ENCODE results near the gene STK17A.
A peak's percentile ranks its signal among the peaks of the same experiment; 100 is the strongest.
"Not testable (repeated sequence)": the region's sequence is repeated elsewhere in the genome, so short reads cannot be mapped to it uniquely, and the experiment has no call there.

Gene STK17A

DNA sequence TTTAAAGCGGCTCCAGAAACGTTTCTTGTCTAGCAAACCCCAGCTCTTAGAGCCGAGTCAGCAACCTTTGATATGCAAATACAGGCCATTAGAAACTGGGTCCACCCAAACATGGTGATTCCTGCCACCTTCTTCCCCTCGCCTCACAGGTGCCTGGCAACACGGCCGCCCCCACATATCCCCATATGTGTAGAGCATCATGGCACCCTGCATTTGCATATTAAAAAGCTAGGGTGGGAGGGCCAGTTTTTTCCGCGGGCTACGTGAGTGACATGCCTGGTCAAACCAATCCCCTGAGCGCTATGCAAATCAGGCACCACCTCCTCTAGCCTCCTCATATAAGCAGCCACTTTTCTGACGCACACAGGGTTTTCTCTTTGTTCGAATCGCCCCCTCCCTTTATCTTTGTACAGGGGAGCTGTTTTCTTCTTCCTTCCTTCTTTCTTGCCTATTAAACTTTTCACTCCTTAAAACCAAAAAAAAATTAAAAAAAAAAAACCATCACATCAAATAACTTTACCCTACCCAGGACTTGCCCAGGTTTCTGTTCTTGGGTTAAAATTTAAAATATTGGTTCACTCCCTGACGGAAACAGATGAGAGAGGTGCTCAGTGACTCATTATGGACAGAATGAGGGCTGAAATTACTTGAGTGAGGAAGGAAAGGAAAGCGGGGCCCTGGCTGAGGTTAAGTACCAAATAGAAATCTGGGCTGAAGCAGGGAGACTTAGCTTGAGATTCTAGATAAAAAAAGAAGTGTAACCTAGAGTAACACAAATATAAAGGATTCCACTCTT, 86.6 kb downstream of the STK17A start:
- ChIA-PET POLR2A (no interaction called here), CTCF (interaction anchor here (0.6 to 1.6 kb wide), 5 partner anchors 9 to 411 kb away, joined by 3 to 5 read pairs (median 3); partner anchors contain the start of gene STK17A)
- no peak for DNase-seq (ENCODE audit: low read depth, low spot score)
- no peak overlapping the region for H3K4me3 ChIP-seq (ENCODE audit: low read depth, low read length)
- TF ChIP-seq, protein P1, sequence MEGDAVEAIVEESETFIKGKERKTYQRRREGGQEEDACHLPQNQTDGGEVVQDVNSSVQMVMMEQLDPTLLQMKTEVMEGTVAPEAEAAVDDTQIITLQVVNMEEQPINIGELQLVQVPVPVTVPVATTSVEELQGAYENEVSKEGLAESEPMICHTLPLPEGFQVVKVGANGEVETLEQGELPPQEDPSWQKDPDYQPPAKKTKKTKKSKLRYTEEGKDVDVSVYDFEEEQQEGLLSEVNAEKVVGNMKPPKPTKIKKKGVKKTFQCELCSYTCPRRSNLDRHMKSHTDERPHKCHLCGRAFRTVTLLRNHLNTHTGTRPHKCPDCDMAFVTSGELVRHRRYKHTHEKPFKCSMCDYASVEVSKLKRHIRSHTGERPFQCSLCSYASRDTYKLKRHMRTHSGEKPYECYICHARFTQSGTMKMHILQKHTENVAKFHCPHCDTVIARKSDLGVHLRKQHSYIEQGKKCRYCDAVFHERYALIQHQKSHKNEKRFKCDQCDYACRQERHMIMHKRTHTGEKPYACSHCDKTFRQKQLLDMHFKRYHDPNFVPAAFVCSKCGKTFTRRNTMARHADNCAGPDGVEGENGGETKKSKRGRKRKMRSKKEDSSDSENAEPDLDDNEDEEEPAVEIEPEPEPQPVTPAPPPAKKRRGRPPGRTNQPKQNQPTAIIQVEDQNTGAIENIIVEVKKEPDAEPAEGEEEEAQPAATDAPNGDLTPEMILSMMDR (IDR thresholded peaks at IDR 0.05; ENCODE audit: insufficient read depth, low read length, missing control alignments) = no peak

DNA sequence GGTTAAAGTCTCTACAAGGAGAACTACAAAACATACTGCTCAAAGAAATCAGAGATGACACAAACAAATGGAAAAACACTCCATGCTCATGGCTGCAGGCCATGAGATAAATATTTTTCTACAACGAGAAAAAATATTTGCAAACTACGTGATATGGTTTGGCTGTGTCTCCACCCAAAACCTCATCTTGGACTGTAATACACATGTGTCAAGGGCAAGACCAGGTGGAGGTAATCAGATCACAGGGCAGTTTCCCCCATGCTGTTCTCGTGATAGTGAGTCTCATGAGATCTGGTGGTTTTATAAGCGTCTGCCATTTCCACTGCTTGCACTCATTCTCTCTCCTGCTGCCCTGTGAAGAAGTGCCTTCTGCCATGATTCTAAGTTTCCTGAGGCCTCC, 88.6 kb downstream of the STK17A start:
- ChIA-PET CTCF (interaction anchor here (3.0 kb wide), 1 partner anchor 89 kb away, joined by 9 read pairs; the partner anchor contains the start of gene STK17A), POLR2A (no interaction called here)
- H3K4me3 ChIP-seq (ENCODE audit: low read depth, low read length) = no peak overlapping the region
- TF ChIP-seq, protein P1 (IDR thresholded peaks at IDR 0.05; ENCODE audit: insufficient read depth, low read length, missing control alignments) = no peak
- DNase-seq (ENCODE audit: low read depth, low spot score) = no peak

DNA sequence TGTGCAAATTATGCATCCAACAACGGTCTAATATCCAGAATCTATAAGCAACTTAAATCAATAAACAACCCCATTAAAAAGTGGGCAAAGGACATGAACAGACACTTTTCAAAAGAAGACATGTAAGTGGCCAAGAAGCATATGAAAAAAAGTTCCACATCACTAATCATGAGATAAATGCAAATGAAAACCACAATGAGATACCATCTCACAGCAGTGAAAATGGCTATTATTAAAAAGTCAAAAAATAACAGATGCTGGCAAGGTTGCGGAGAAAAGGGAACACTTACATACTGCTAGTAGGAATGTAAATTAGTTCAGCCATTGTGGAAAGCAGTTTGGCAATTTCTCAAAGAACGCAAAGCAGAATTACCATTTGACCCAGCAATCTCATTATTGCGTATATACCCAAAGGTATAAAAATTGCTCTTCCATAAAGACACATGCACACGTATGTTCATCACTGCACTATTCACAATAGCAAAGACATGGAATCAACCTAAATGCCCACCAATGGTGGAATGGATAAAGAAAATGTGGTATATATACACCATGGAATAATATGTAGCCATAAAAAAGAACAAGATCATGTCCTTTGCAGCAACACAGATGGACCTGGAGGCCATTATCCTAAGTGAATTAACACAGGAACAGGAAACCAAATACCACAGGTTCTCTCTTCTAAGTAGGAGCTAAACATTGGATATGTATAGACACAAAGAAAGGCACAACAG, 90.5 kb downstream of the STK17A start:
- DNase-seq (ENCODE audit: low read depth, low spot score); H3K4me3 ChIP-seq (ENCODE audit: low read depth, low read length); POLR2A ChIA-PET: not testable (repeated sequence)
- CTCF ChIA-PET = interaction anchor here (1.2 kb wide), 2 partner anchors 27 to 91 kb away, joined by 3 to 9 read pairs; partner anchors contain the start of gene STK17A

DNA sequence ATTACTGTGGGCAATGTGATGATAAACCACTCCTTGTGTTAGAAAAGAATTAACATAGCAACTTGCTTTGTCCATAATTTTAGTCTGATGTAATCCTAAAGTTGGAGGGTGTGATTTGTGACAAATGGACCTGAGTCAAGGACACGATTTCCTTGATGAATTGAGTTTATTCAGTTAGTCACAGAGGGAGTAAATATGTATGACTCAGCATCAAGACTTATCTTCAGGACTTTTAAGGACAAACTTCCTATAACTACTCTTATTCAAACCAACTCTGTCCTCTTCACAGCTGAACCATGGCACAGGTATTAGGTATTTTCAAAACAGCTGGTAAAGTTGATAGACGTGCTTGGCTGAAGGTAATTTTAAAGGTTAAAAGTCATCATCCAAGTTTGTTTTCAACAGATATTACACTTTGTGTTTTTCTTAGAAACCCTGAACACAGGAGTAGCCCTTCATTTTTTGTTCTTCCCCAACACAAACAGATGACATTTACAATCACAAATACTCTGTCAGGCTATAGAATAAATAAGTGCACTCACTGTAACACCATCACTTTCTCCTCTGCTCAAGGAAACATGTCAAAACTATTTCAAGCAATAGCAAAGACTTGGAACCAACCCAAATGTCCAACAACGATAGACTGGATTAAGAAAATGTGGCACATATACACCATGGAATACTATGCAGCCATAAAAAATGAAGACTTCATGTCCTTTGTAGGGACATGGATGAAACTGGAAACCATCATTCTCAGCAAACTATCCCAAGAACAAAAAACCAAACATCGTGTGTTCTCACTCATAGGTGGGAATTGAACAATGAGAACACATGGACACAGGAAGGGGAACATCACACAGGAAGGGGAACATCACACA, 91.9 kb downstream of the STK17A start:
- no peak overlapping the region for H3K4me3 ChIP-seq (ENCODE audit: low read depth, low read length)
- ChIA-PET CTCF (interaction anchor here (1.2 kb wide), 2 partner anchors 25 to 92 kb away, joined by 3 to 9 read pairs; partner anchors contain the start of gene STK17A), POLR2A (no interaction called here)
- TF ChIP-seq, protein P1 (IDR thresholded peaks at IDR 0.05; ENCODE audit: insufficient read depth, low read length, missing control alignments) = no peak
- DNase-seq (ENCODE audit: low read depth, low spot score) = peak; percentile 85

All from AG04449 (cell line).